HepG2 (cell line): ENCODE results near the gene MISP3. TPM values are rescaled to one million over a fixed set of nuclear protein-coding genes. Genes with fewer than 3 reads are reported as not detected.

Experiments used
- CCDC6 ChIP-seq: sonication (generic); formaldehyde crosslinking; IDR thresholded peaks from 2 replicates; pipeline ENCODE4 v1.8.1; 2022; ENCODE audit warnings: mild to moderate bottlenecking, missing genetic modification reagents, moderate library complexity
- KDM6A ChIP-seq: IDR thresholded peaks from 2 replicates; pipeline ENCODE4 v1.6.1; 2016; ENCODE audit warnings: low read depth
- MATR3 ChIP-seq: sonication (generic); formaldehyde crosslinking; IDR thresholded peaks from 2 replicates; pipeline ENCODE4 v1.4.0; 2020; ENCODE audit warnings: missing genetic modification reagents
- MBD4 ChIP-seq: IDR thresholded peaks from 2 replicates; pipeline ENCODE4 v1.6.1; 2012; ENCODE audit warnings: low read length, inconsistent platforms, borderline replicate concordance
- MED8 ChIP-seq: sonication (generic); formaldehyde crosslinking; IDR thresholded peaks from 2 replicates; pipeline ENCODE4 v1.8.1; 2023; ENCODE audit warnings: mild to moderate bottlenecking, missing genetic modification reagents; ENCODE audit not compliant: insufficient replicate concordance
- MTF2 ChIP-seq: sonication (generic); formaldehyde crosslinking; IDR thresholded peaks from 2 replicates; pipeline ENCODE4 v1.5.0; 2020; ENCODE audit warnings: missing genetic modification reagents, borderline replicate concordance
- NFIB ChIP-seq: sonication (generic); formaldehyde crosslinking; IDR thresholded peaks from 2 replicates; pipeline ENCODE4 v1.9.0; 2021; ENCODE audit warnings: missing genetic modification reagents, mild to moderate bottlenecking, borderline replicate concordance
- NFKBIZ ChIP-seq: IDR thresholded peaks from 2 replicates; pipeline ENCODE4 v1.6.1; 2018; ENCODE audit warnings: missing genetic modification reagents, missing compliant biosample characterization
- NKX3-1 ChIP-seq: sonication (generic); formaldehyde crosslinking; IDR thresholded peaks from 2 replicates; pipeline ENCODE4 v1.5.0; 2020; ENCODE audit warnings: missing genetic modification reagents
- POLR2AphosphoS5 ChIP-seq: IDR thresholded peaks from 2 replicates; pipeline ENCODE4 v1.6.1; 2012; ENCODE audit warnings: low read depth, low read length
- RFXAP ChIP-seq: sonication (generic); formaldehyde crosslinking; IDR thresholded peaks from 2 replicates; pipeline ENCODE4 v1.4.0; 2020; ENCODE audit warnings: missing genetic modification reagents, borderline replicate concordance
- SATB2 ChIP-seq: sonication (generic); formaldehyde crosslinking; IDR thresholded peaks from 2 replicates; pipeline ENCODE4 v1.5.0; 2020; ENCODE audit warnings: missing genetic modification reagents
- ZC3H13 ChIP-seq: sonication (generic); formaldehyde crosslinking; IDR thresholded peaks from 2 replicates; pipeline ENCODE4 v1.8.1; 2023; ENCODE audit warnings: mild to moderate bottlenecking, missing genetic modification reagents, moderate library complexity
- ZKSCAN1 ChIP-seq: fragments of 150-350 bp; IDR thresholded peaks from 2 replicates; pipeline ENCODE4 v1.6.1; 2014; ENCODE audit warnings: low read length
- ZKSCAN5 ChIP-seq: sonication (generic); formaldehyde crosslinking; IDR thresholded peaks from 2 replicates; pipeline ENCODE4 v1.5.1; 2020; ENCODE audit warnings: mild to moderate bottlenecking, missing genetic modification reagents
- ZNF263 ChIP-seq: sonication (generic); formaldehyde crosslinking; IDR thresholded peaks from 2 replicates; pipeline ENCODE4 v1.4.0; 2020; ENCODE audit warnings: missing genetic modification reagents
- ZNF317 ChIP-seq: sonication (generic); formaldehyde crosslinking; IDR thresholded peaks from 2 replicates; pipeline ENCODE4 v1.5.0; 2020; ENCODE audit warnings: mild to moderate bottlenecking, missing genetic modification reagents
- ZNF343 ChIP-seq: sonication (generic); formaldehyde crosslinking; IDR thresholded peaks from 2 replicates; pipeline ENCODE4 v1.4.0; 2020; ENCODE audit warnings: mild to moderate bottlenecking, missing genetic modification reagents
- ZNF350 ChIP-seq: sonication (generic); formaldehyde crosslinking; IDR thresholded peaks from 2 replicates; pipeline ENCODE4 v1.4.0; 2020; ENCODE audit warnings: mild to moderate bottlenecking, low read depth, missing genetic modification reagents, borderline replicate concordance
- ZNF737 ChIP-seq: sonication (generic); formaldehyde crosslinking; IDR thresholded peaks from 2 replicates; pipeline ENCODE4 v1.5.0; 2020; ENCODE audit warnings: missing genetic modification reagents, mild to moderate bottlenecking, borderline replicate concordance
- ZNF746 ChIP-seq: sonication (generic); formaldehyde crosslinking; IDR thresholded peaks from 2 replicates; pipeline ENCODE4 v1.8.0; 2022; ENCODE audit warnings: mild to moderate bottlenecking, missing genetic modification reagents
- ZNF776 ChIP-seq: sonication (generic); formaldehyde crosslinking; IDR thresholded peaks from 2 replicates; pipeline ENCODE4 v1.4.0; 2020; ENCODE audit warnings: mild to moderate bottlenecking, missing genetic modification reagents
- polyA plus RNA-seq, 8 experiments: library from polyadenylated mRNA; depleted of rRNA in 3 of 8; stranded (reverse) in 7 of 8; unstranded in 1 of 8; fragments of >200 nt; fragmentation: Illumina TruSeq in 4 of 8; extraction: Trizol in 4 of 8; gene quantifications; 2 replicates each; pipeline versions ENCODE4 v1.2.1 to v1.2.3, GENCODE V29; 2011 to 2016; ENCODE audit warnings: low read depth in 4 of 8, missing spikeins in 1 of 8, mixed read lengths in 1 of 8; ENCODE audit not compliant: insufficient read depth in 1 of 8
- total RNA-seq, 5 experiments: library from RNA; depleted of rRNA; stranded (reverse); fragments of >200 nt; fragmentation: Illumina TruSeq; extraction: Trizol; gene quantifications; 2 replicates each; pipeline ENCODE4 v1.2.3, GENCODE V29; 2016; ENCODE audit warnings: low read depth in 1 of 5
- TF ChIP-seq, protein P1 (sequence below): sonication (generic); formaldehyde crosslinking; conservative IDR thresholded peaks from 2 replicates; pipeline ENCODE4 v1.5.0; 2020; ENCODE audit warnings: missing genetic modification reagents
- TF ChIP-seq, protein P2 (sequence below): sonication (generic); formaldehyde crosslinking; IDR thresholded peaks from 2 replicates; pipeline ENCODE4 v1.9.0; 2022; ENCODE audit warnings: missing genetic modification reagents, mild to moderate bottlenecking, borderline replicate concordance
- TF ChIP-seq, protein P3 (sequence below): sonication (generic); formaldehyde crosslinking; IDR thresholded peaks from 2 replicates; pipeline ENCODE4 v1.8.0; 2023; ENCODE audit warnings: mild to moderate bottlenecking, missing genetic modification reagents
- TF ChIP-seq, protein P4 (sequence below): sonication (generic); formaldehyde crosslinking; IDR thresholded peaks from 2 replicates; pipeline ENCODE4 v1.5.0; 2020; ENCODE audit warnings: missing genetic modification reagents, mild to moderate bottlenecking, borderline replicate concordance

The MISP3 gene
- total and polyA plus RNA-seq, 2 of the 13 experiments (the other 11 are each of a cell fraction or from before 2014, with no cell fraction given): 2.5 to 5.4 TPM

DNA sequence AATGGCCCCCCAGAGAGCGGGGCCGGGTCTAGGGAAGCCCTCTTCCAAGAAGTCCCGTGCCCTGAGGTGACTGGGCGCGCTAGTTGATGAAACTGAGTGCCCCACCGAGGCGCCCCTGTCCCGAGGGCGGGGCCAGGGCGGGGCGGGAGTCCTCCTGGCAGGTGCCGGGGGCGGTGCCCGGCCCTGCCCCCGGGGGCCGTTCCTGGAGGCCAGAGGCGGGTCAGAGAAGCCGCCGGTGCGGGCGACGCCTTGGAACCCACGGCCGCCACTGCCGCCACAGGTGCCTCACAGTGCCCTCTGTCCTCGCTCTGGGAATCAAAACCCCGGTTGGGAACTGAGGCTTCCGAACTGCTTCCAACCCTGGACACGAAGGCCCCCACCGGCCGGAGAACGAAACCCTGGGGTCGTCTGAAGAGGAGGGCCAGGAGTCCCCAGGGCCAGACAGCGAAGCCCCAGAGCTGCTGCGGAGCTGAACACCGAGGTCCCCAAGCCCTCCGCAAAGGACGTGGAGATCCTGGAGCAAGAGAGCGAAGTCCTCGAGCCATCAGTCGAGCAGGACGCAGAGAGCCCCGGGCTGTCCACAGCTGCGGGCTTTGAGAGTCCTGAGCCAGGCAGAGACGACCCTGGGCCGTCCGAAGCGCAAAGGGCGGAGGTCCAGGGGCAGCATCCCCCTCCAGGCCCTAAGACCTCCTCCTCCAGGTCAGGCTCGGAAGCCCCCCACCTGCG, at the start of gene MISP3 (continued):
- TF ChIP-seq, protein P1, sequence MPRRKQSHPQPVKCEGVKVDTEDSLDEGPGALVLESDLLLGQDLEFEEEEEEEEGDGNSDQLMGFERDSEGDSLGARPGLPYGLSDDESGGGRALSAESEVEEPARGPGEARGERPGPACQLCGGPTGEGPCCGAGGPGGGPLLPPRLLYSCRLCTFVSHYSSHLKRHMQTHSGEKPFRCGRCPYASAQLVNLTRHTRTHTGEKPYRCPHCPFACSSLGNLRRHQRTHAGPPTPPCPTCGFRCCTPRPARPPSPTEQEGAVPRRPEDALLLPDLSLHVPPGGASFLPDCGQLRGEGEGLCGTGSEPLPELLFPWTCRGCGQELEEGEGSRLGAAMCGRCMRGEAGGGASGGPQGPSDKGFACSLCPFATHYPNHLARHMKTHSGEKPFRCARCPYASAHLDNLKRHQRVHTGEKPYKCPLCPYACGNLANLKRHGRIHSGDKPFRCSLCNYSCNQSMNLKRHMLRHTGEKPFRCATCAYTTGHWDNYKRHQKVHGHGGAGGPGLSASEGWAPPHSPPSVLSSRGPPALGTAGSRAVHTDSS (CRISPR knock-in tag): no peak
- no peak for TF ChIP-seq RFXAP (CRISPR knock-in tag)
- TF ChIP-seq MBD4: no peak
- TF ChIP-seq ZKSCAN1: no peak
- TF ChIP-seq, protein P2, sequence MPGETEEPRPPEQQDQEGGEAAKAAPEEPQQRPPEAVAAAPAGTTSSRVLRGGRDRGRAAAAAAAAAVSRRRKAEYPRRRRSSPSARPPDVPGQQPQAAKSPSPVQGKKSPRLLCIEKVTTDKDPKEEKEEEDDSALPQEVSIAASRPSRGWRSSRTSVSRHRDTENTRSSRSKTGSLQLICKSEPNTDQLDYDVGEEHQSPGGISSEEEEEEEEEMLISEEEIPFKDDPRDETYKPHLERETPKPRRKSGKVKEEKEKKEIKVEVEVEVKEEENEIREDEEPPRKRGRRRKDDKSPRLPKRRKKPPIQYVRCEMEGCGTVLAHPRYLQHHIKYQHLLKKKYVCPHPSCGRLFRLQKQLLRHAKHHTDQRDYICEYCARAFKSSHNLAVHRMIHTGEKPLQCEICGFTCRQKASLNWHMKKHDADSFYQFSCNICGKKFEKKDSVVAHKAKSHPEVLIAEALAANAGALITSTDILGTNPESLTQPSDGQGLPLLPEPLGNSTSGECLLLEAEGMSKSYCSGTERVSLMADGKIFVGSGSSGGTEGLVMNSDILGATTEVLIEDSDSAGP (CRISPR knock-in tag): no peak; the same call in 1 of the 2 replicates
- no peak for TF ChIP-seq ZNF263 (CRISPR knock-in tag)
- no peak for TF ChIP-seq ZNF350 (CRISPR knock-in tag)
- 0 out of 2 replicates have a peak, but pooled peaks have one; percentile 32 for TF ChIP-seq POLR2AphosphoS5
- TF ChIP-seq ZC3H13 (CRISPR knock-in tag): no peak
- TF ChIP-seq, protein P3, sequence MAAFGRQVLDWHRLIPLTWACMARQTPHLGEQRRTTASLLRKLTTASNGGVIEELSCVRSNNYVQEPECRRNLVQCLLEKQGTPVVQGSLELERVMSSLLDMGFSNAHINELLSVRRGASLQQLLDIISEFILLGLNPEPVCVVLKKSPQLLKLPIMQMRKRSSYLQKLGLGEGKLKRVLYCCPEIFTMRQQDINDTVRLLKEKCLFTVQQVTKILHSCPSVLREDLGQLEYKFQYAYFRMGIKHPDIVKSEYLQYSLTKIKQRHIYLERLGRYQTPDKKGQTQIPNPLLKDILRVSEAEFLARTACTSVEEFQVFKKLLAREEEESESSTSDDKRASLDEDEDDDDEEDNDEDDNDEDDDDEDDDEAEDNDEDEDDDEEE: 0 out of 2 replicates have a peak, but pooled peaks have one; percentile 24
- no peak for TF ChIP-seq MED8
- TF ChIP-seq, protein P4, sequence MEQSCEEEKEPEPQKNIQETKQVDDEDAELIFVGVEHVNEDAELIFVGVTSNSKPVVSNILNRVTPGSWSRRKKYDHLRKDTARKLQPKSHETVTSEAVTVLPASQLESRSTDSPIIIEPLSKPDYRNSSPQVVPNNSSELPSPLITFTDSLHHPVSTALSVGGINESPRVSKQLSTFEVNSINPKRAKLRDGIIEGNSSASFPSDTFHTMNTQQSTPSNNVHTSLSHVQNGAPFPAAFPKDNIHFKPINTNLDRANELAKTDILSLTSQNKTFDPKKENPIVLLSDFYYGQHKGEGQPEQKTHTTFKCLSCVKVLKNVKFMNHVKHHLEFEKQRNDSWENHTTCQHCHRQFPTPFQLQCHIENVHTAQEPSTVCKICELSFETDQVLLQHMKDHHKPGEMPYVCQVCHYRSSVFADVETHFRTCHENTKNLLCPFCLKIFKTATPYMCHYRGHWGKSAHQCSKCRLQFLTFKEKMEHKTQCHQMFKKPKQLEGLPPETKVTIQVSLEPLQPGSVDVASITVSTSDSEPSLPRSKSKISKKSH (CRISPR knock-in tag): 0 out of 2 replicates have a peak, but pooled peaks have one; percentile 15
- TF ChIP-seq CCDC6: no peak
- TF ChIP-seq MATR3 (CRISPR knock-in tag): no peak
- TF ChIP-seq KDM6A (CRISPR knock-in tag): no peak
- no peak for TF ChIP-seq ZNF737 (CRISPR knock-in tag)
- TF ChIP-seq NKX3-1 (CRISPR knock-in tag): no peak
- TF ChIP-seq MTF2: no peak
- TF ChIP-seq ZNF317: no peak
- TF ChIP-seq ZNF776 (CRISPR knock-in tag): no peak
- no peak for TF ChIP-seq NFKBIZ (CRISPR knock-in tag)
- TF ChIP-seq NFIB (CRISPR knock-in tag): no peak
- no peak for TF ChIP-seq ZNF746 (CRISPR knock-in tag)
- TF ChIP-seq ZKSCAN5: no peak
- no peak for TF ChIP-seq SATB2 (CRISPR knock-in tag)
- 0 out of 2 replicates have a peak, but pooled peaks have one; percentile 48 for TF ChIP-seq ZNF343 (CRISPR knock-in tag)
